ENCODE measurements around the gene ARNT2.

GRCh38 chr15:80635953-80636352 is 231.8 kb downstream of the ARNT2 start:
- TF ChIP-seq POLR2A (IDR thresholded peaks at IDR 0.05) (no peak), CTCF (IDR thresholded peaks at IDR 0.05) (no peak)
